ENCODE results near the gene SYT1. TPM values are rescaled to one million over a fixed set of nuclear protein-coding genes. Genes with fewer than 3 reads are reported as not detected.

SYT1 gene
- total RNA-seq, 1 donor from 2014 or later = 12.3 TPM

DNA sequence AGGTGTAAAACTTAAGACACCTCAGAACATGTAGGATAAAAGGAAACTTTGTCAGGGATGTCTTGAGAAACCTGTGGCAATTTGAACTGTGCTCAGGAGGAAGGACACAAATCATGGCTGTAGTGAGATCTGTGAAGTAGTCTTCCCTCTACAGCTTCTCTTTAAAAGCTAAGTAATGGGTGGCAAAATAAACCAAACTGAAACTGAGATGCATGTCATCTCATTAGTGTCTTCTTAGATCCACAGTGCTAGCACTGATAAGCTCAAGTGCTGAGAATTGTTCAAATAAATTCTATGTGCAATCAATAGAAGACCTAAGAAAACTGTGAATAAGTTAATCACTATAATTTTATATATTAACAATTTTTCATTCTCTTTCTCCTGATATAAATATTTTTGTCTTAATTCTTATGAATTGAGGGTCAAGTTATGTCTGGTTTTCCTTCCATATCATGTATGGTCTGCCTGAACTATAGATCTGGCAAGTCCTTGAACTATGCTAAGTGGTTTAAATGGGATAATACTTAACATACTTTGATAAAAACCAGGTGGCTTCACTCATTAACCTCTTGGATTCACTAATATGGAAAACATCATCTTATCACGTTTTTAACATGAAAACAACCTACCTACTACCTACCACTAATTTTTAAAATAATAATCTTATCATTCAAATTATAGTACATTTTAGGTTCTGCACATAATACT, 27.2 kb downstream of the SYT1 start:
- no peak for DNase-seq (ENCODE audit: low spot score)

GRCh38 chr12:78898416-78898815, 33.8 kb downstream of the SYT1 start:
- DNase-seq (ENCODE audit: low spot score) = peak; percentile 42

DNA sequence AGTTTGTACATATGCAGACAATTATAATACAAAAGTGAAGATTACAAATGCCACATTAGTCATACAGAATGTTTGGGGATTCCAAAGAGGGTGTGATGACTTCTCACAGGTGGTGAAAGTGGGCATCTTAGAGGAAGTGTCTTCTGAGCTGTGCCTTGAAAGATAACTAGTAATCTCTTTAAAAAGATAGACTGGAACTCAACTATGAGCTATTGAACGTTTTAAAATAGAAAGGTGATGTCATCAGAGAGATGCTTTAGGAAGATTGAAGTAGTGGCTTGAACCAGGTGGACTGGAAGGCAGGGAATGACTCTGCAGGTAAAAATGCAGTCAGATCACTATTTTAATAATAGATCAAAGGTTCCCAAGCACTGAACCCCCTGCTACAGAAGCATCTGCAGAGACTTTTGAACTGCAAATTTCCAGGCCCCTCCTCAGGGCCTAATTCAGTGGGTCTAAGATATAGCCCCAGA, 50.3 kb downstream of the SYT1 start:
- no peak for DNase-seq (ENCODE audit: low spot score)

DNA sequence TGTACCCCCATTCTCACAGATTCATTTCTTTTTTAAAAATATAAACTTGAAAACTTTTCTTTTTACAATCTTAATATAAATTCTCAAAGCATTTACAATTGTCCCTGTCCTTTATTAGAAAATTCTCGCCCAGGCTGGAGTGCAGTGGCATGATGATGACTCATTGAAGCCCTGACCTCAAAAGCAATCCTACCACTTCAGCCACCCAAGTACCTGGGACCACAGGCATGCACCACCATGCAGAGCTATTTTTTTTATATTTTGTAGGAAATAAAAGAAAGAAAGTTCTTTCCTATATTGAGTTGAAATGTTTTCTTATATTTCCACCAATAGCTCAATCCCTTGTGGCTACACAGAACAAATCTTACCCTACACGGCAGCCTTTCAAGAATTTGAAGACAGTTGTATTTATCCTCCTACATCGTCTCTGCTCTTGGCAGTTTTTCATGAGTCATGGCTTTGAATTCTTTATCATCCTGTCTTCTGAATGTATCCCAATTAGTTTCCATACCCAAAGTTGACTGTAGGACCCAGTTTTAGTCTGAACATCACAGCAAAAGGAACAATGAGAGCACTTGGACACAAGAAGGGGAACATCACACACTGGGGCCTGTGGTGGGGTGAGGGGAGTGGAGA, 52.4 kb downstream of the SYT1 start:
- no peak for DNase-seq (ENCODE audit: low spot score)

DNA sequence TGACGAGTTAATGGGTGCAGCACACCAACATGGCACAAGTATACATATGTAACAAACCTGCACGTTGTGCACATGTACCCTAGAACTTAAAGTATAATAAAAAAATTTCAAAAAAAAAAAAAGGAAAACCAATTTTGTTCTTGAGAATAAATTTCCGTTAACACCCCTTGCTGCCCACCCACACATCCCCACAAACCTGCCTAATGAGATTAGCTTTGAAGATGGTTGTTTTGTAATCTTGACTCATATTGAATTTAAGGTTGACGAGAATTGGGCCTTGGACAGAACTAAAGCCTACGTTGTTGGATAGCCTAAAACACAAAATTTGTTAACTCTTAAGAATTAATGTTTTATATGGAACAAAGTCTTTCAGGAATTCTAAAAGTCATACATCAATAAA, 52.9 kb downstream of the SYT1 start:
- DNase-seq (ENCODE audit: low spot score) = no peak

GRCh38 chr12:78918268-78918667, 53.7 kb downstream of the SYT1 start:
- DNase-seq (ENCODE audit: low spot score) = no peak

DNA sequence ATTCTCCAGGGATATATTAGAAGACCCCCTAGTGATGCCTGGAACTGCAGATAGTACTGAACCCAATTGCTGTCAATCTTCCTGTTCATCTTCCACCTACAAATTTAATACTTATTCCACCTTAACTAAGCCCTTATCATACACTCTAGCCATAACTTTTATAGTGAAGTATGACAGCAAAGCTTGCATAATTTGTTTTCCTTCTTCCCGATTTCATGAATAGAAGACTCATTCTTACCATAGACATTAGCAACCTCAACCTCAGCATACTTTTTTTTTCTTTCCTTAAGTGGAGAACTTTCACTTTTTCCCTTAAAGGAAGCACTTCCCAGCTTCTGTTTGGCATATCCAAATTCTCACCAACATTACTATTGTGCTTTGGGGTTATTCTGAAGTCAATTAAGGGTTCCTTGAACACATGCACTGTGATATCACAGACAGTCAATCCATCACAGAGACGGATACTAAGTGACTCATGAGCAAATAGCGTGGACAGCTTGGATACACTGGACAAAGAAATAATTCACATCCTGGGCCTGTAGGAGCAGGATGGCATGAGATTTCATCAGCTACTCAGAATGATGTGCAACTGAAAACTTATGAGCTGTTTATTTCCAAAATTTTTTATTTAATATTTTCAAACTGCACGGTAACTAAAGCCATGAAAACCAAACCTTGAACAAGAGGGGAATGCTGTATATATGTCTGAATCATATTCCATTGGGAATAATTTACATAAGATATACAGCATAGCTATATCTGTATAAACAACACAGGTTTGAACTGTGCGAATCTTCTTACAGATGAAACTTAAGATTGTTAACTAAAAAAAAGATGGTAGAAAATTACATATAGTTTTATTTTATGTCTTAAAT, 63.9 kb downstream of the SYT1 start:
- DNase-seq (ENCODE audit: low spot score) = no peak

DNA sequence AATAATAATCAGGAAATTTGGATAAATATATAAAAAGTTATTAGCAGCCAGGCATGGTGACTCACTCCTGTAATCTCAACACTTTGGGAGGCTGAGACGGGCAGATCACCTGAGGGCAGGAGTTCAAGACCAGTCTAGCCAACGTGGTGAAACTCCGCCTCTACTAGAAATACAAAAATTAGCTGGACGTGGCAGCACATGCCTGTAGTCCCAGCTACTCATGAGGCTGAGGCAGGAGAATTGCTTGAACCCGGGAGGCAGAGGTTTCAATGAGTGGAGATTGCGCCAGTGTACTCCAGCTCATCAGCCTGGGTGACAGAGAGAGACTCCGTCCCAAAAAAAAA, 64.5 kb downstream of the SYT1 start:
- DNase-seq (ENCODE audit: low spot score) = no peak

DNA sequence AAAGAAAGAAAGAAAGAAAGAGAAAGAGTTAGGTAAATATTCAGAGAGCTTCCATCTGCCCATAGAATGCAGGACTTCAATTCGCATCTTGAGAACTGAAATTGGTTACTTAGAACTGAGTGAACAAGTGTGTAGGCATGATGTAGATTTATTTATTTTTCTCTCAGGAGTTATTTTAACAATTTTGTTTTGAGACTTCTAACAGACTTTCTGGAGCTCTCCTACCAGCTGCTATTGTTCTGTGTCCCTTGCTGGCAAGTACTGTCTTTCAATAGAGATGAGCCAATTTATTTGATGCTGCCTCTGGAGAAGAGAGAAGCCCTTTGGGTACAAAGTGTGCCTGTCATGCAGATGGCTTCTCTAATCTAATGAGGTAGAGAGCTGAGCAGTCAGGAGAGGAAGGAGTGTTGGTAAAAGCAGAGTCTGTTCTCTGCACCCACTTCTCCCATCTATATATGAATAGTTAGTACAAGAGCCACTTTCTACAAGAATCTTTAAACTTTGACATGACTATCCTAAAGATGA, 67.0 kb downstream of the SYT1 start:
- DNase-seq (ENCODE audit: low spot score) = no peak

- no peak for DNase-seq (ENCODE audit: low spot score)
Measured at GRCh38 chr12:78933014-78933413, 68.4 kb downstream of the SYT1 start.

DNA sequence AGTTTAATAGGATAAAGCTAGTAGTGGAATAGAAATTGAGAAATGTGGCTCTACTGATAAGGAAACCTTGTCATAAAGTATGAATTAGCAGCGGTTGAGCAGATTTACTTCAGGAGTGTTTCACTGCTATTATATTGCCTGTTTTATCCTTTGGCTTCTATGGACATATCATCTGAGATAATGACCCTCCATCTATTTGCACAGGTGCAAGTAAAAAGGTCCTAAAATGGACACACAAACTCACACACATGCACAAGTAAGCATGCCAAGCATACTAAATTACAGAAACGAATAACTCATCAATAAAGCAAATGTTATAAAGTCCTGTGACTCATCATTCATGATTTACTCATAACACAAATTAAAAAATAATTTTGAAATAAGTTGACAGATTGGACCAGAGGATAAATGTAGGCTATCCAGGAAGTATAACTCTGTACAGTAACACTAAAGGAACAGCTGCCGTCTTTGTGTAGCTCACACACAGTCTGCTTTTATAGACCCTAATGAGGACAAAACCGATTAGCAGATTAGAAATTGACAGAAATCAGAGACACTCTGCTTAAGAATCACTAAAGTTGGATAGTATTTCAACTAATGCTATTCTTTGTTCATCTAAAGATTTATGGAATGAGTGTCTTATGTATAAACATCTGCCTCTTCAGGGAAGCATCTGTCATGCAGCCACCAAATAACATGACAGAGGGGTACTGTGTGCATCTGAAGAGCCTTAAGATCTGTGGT, 73.9 kb downstream of the SYT1 start:
- no peak for DNase-seq (ENCODE audit: low spot score)

GRCh38 chr12:78949532-78949931, 85.0 kb downstream of the SYT1 start:
- DNase-seq (ENCODE audit: low spot score) = no peak

DNA sequence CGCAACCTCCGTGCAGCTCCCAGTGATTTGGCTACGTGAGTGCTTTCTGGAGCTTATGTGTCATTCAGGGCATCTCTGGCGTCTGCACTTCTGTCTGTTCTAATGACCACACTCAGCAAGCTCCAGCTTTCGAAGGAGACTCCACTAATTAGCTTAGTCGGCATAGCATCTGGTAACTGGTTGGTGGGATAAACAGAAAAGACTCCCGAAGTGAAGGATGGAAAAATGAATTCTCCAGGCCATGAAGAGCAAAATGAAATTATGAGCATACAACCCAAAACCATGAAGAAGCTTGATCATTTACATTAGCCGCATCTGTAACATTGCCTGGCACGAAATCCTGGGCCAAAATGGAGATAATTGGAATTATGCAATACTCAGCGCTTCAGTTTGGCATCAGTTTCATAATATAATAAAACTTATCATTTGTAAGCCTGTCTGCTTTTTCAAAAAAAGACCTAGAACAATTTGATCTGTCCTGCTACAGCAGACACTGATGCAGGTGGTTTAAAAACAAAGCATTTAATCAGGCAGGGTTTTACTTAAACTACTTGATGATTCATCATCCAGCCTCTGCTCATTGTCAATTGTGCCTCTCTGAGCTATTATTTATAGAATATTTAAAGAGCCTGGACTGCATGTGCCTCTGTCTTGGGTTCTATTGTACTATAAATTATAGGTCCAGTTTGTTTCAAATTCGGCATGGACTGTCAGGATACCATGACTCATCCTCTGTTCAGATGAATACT, 87.4 kb downstream of the SYT1 start:
- no peak for DNase-seq (ENCODE audit: low spot score)

GRCh38 chr12:78952552-78952929, 88.0 kb downstream of the SYT1 start:
- no peak for DNase-seq (ENCODE audit: low spot score)

DNA sequence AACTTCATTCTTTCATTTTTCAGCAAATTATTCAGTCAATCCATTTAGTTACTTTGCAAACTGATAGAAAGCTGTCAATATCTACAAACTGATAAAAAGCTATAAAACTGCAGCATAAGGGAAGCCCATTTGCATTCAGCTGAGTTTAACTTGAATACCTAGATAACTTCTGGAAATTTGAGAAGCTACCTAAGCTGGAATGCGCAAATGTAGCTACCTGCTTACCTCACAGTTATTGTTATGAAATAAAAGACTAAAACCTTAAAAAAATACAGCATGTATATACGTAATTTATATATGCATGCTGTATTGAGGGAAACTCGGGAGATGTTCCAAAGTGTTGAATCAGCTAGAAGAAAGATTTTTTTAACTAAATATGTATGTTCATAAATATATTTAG, 94.4 kb downstream of the SYT1 start:
- no peak for DNase-seq (ENCODE audit: low spot score)

GRCh38 chr12:78959556-78959955, 95.0 kb downstream of the SYT1 start:
- DNase-seq (ENCODE audit: low spot score) = no peak

- no peak for DNase-seq (ENCODE audit: low spot score)
Measured at GRCh38 chr12:78961171-78961570, 96.6 kb downstream of the SYT1 start.

GRCh38 chr12:78963439-78964227, 99.1 kb downstream of the SYT1 start:
- DNase-seq (ENCODE audit: low spot score) = no peak

DNA sequence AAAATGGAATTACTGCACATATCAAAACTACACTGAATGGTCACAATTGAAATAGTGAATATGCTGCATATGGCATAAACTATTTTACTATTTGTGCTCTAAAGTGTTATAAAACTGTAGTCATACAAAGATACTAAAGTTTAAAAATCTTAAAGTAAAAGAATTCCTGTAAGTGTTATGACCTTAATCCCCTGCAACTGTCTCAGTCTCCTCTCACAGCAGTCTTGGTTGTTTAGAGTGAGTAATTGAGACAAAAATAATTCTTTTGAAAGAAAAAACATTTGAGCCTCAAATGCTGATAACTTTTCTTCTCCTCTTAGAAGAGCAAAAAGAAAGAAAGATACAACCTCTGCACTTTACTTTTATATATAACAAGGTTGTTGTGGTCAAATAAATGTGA, 99.9 kb downstream of the SYT1 start:
- DNase-seq (ENCODE audit: low spot score) = no peak

GRCh38 chr12:78966062-78966461, 101.5 kb downstream of the SYT1 start:
- DNase-seq (ENCODE audit: low spot score) = no peak
